GM12865 (cell line): ENCODE results near the gene PCDH9.

Source experiments
- DNase-seq: peaks from one replicate; pipeline ENCODE4 v3.0.0; 2010; ENCODE audit warnings: low read depth
- H3K4me3 ChIP-seq: 2 replicates; pipeline ENCODE4 v1.5.1; 2011; ENCODE audit warnings: mild to moderate bottlenecking, low read depth, low read length, control low read depth
- TF ChIP-seq, protein P1 (sequence below): IDR thresholded peaks from 2 replicates; pipeline ENCODE4 v1.5.1; 2011; ENCODE audit warnings: low read length, control low read depth, low read depth, inconsistent platforms; ENCODE audit not compliant: insufficient read depth; ENCODE audit errors: missing control alignments

Gene PCDH9

DNA sequence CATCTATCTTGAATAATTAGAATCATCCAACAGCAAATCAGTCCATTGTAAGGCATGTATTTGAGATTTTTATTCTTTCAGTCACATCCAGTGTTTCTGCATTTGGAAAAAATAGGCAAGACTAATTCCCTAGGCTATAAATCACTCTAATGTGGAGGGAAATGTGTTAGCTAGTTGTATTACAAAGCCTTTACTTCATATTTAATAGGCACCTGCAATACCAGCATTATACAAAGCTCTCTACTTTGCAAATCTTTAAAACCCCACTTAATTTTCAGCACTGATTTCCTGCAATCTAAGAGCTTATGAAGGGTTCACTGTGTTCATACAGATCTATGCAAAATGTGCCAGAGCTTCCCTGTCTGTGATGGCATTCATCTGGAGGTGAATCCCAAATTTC is 12.3 kb downstream of the PCDH9 start:
- TF ChIP-seq, protein P1, sequence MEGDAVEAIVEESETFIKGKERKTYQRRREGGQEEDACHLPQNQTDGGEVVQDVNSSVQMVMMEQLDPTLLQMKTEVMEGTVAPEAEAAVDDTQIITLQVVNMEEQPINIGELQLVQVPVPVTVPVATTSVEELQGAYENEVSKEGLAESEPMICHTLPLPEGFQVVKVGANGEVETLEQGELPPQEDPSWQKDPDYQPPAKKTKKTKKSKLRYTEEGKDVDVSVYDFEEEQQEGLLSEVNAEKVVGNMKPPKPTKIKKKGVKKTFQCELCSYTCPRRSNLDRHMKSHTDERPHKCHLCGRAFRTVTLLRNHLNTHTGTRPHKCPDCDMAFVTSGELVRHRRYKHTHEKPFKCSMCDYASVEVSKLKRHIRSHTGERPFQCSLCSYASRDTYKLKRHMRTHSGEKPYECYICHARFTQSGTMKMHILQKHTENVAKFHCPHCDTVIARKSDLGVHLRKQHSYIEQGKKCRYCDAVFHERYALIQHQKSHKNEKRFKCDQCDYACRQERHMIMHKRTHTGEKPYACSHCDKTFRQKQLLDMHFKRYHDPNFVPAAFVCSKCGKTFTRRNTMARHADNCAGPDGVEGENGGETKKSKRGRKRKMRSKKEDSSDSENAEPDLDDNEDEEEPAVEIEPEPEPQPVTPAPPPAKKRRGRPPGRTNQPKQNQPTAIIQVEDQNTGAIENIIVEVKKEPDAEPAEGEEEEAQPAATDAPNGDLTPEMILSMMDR = no peak
- no peak for DNase-seq
- H3K4me3 ChIP-seq = no peak overlapping the region

DNA sequence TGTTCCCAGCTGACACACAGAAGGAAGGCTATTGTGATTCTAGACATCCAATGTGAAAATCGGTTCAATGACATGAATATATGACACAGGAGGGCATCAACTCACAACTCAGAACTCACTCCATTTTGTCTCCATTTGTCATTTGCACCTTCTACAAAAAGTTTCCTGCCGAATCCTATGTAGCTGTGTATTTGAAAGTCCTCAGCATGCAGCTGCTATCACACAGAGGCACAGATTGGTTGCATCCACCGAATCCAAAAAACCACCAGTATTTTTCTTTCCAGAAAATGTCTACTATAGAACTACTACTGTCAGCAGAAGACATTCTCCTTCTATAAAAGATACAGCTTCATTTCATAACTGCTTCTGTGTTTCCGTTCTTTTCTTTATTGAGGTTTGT is 13.3 kb downstream of the PCDH9 start:
- no peak for DNase-seq
- TF ChIP-seq, protein P1 = no peak
- H3K4me3 ChIP-seq = no peak overlapping the region

- no peak for DNase-seq
- no peak overlapping the region for H3K4me3 ChIP-seq
- TF ChIP-seq, protein P1 = no peak
Observed at GRCh38 chr13:67210208-67210607, 19.9 kb downstream of the PCDH9 start.

GRCh38 chr13:67208552-67208951 is 21.6 kb downstream of the PCDH9 start:
- TF ChIP-seq, protein P1 = no peak
- no peak overlapping the region for H3K4me3 ChIP-seq
- no peak for DNase-seq

GRCh38 chr13:67204764-67205163 is 25.4 kb downstream of the PCDH9 start:
- no peak for DNase-seq
- H3K4me3 ChIP-seq = no peak overlapping the region
- TF ChIP-seq, protein P1 = no peak

DNA sequence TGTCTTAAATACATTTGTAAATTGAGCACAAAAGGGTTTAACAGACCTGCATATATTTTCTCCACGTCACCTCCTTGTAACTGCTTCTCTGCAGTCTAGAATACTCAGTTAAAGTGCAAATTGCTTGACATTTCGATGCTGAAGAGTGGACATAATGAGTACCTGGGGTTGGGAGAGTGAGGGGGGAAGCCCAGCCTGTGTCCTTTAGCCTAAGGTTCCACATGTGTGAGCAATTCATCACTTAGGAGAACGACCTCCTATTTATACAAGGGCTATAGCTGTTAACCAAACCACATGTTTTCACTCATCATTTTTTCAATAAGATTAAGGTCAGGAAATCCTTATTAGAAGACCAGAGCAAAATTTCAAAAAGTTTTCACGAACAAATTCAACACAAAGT is 29.5 kb downstream of the PCDH9 start:
- no peak for DNase-seq
- no peak overlapping the region for H3K4me3 ChIP-seq
- TF ChIP-seq, protein P1 = no peak

DNA sequence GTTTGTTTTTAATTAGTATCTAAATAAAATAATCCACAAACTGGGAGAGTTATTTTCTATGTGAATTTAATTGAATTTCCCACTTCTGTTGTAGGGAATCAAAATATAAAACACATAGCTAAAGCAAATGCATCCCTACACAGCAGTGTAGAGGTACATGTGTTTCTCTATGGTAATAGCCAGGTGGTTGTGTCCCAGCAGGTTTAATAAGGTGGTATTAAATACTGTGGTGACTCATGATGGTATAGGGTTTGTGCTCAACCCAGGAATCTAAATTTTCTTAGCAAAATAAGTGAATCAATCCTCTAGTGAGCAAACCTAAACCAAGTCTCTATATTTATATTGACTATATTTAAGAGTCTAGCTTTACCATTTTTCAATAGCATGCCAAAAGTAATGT is 30.0 kb downstream of the PCDH9 start:
- TF ChIP-seq, protein P1 = no peak
- no peak overlapping the region for H3K4me3 ChIP-seq
- no peak for DNase-seq
